ENCODE results near the gene RABGAP1L.
"Not testable (repeated sequence)": the region's sequence is repeated elsewhere in the genome, so short reads cannot be mapped to it uniquely, and the experiment has no call there.

Gene RABGAP1L

GRCh38 chr1:174159252-174160108 is at the start of gene RABGAP1L:
Gene RABGAP1L (plus strand): TSS chr1:174159520.
- peak; percentile 83 for DNase-seq (ENCODE audit: low read depth)

GRCh38 chr1:174110053-174110452 is 49.3 kb upstream of the RABGAP1L start:
- DNase-seq (ENCODE audit: low read depth) = no peak

GRCh38 chr1:174112489-174113162 is 46.7 kb upstream of the RABGAP1L start:
- no peak for DNase-seq (ENCODE audit: low read depth)

GRCh38 chr1:174114106-174114505 is 45.2 kb upstream of the RABGAP1L start:
- DNase-seq (ENCODE audit: low read depth) = no peak

- peak; percentile 24 for DNase-seq (ENCODE audit: low read depth)
These were observed 44.4 kb upstream of the RABGAP1L start for GRCh38 chr1:174114788-174115448.

GRCh38 chr1:174116042-174116441 is 43.3 kb upstream of the RABGAP1L start:
- no peak for DNase-seq (ENCODE audit: low read depth)

GRCh38 chr1:174118751-174119150 is 40.6 kb upstream of the RABGAP1L start:
- no peak for DNase-seq (ENCODE audit: low read depth)

GRCh38 chr1:174122318-174122717 is 37.0 kb upstream of the RABGAP1L start:
- DNase-seq (ENCODE audit: low read depth) = not testable (repeated sequence)

- no peak for DNase-seq (ENCODE audit: low read depth)
These were observed 35.5 kb upstream of the RABGAP1L start for GRCh38 chr1:174123843-174124242.

- DNase-seq (ENCODE audit: low read depth) = not testable (repeated sequence)
These were observed 32.1 kb upstream of the RABGAP1L start for GRCh38 chr1:174127176-174127575.

- no peak for DNase-seq (ENCODE audit: low read depth)
These were observed 28.2 kb upstream of the RABGAP1L start for GRCh38 chr1:174131032-174131638.

- DNase-seq (ENCODE audit: low read depth) = no peak
These were observed 25.2 kb upstream of the RABGAP1L start for GRCh38 chr1:174134003-174134659.

GRCh38 chr1:174135211-174135610 is 24.1 kb upstream of the RABGAP1L start:
- DNase-seq (ENCODE audit: low read depth) = no peak

GRCh38 chr1:174136714-174137113 is 22.6 kb upstream of the RABGAP1L start:
- DNase-seq (ENCODE audit: low read depth) = no peak

- DNase-seq (ENCODE audit: low read depth) = no peak
These were observed 16.5 kb upstream of the RABGAP1L start for GRCh38 chr1:174142836-174143235.

- not testable (repeated sequence) for DNase-seq (ENCODE audit: low read depth)
These were observed 15.5 kb upstream of the RABGAP1L start for GRCh38 chr1:174143727-174144396.

- not testable (repeated sequence) for DNase-seq (ENCODE audit: low read depth)
These were observed 14.9 kb upstream of the RABGAP1L start for GRCh38 chr1:174144397-174144783.

GRCh38 chr1:174149216-174149615 is 10.1 kb upstream of the RABGAP1L start:
- no peak for DNase-seq (ENCODE audit: low read depth)

- no peak for DNase-seq (ENCODE audit: low read depth)
These were observed 8.8 kb upstream of the RABGAP1L start for GRCh38 chr1:174150499-174150898.

- DNase-seq (ENCODE audit: low read depth) = no peak
These were observed 6.9 kb upstream of the RABGAP1L start for GRCh38 chr1:174152427-174152826.

Data from GM04504 (cell line).